Activated naive CD4-positive, alpha-beta T cell treated with anti-CD3 and anti-CD28 coated beads, Interleukin-2, amount 10 ng/mL, durations not matched to agents 7 days and 5 days (primary cell): ENCODE measurements around the gene FAM47E.
"Not testable (repeated sequence)": the region's sequence is repeated elsewhere in the genome, so short reads cannot be mapped to it uniquely, and the experiment has no call there.

Experiments used
- CTCF ChIA-PET: fragments of 350-600 bp; sonication (Branson Sonifier 250); formaldehyde crosslinking; loops from one replicate; lab custom pipeline; 2021; ENCODE audit warnings: antibody characterized with exemption; lab: Charles Lee
- DNase-seq: peaks from one replicate; pipeline ENCODE4 v3.0.0-alpha.2; 2020
- H3K27ac Mint-ChIP-seq: one replicate; pipeline ENCODE4 v1.8.0; 2021; ENCODE audit warnings: mild to moderate bottlenecking, moderate library complexity, mixed read lengths
- H3K27me3 Mint-ChIP-seq: one replicate; pipeline ENCODE4 v1.8.0; 2021; ENCODE audit warnings: mild to moderate bottlenecking, mixed read lengths
- H3K36me3 Mint-ChIP-seq: one replicate; pipeline ENCODE4 v1.8.0; 2021; ENCODE audit warnings: mixed read lengths
- H3K4me1 Mint-ChIP-seq: one replicate; pipeline ENCODE4 v1.8.0; 2021; ENCODE audit warnings: mixed read lengths
- H3K4me3 Mint-ChIP-seq: one replicate; pipeline ENCODE4 v1.8.0; 2021; ENCODE audit warnings: mild to moderate bottlenecking, moderate library complexity, mixed read lengths
- H3K9me3 Mint-ChIP-seq: one replicate; pipeline ENCODE4 v1.8.0; 2021; ENCODE audit warnings: mixed read lengths

FAM47E gene

DNA sequence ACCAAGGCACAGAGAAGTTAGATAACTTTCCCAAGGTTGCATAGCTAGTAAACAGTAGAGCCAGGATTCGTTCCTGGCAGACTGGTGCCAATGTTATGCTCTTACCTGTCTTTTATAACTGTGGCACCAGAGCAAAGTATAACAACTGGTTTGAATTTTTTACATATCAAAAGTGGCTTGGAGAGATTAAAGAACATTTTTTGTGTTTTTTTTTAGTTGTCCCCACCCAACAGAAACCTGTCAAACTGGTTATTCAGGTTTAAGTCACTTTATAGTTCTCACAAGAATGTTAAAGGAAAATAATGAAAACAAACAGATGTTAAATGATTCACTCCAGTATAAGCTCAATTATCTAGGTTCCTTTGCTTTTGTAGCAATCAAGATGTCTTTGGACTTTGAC, 15.6 kb upstream of the FAM47E start:
- Mint-ChIP-seq H3K27ac (no peak overlapping the region), H3K36me3 (no peaks in the 10 kb centered on the region), H3K27me3 (peaks cover 7% of the 10 kb centered on the region), H3K9me3 (peaks cover 3% of the 10 kb centered on the region), H3K4me3 (no peak overlapping the region), H3K4me1 (no peaks in the 10 kb centered on the region)
- CTCF ChIA-PET: interaction anchor here (0.7 kb wide), 1 partner anchor 57 kb away, joined by 3 read pairs; no protein-coding TSS in a partner anchor
- DNase-seq: no peak

DNA sequence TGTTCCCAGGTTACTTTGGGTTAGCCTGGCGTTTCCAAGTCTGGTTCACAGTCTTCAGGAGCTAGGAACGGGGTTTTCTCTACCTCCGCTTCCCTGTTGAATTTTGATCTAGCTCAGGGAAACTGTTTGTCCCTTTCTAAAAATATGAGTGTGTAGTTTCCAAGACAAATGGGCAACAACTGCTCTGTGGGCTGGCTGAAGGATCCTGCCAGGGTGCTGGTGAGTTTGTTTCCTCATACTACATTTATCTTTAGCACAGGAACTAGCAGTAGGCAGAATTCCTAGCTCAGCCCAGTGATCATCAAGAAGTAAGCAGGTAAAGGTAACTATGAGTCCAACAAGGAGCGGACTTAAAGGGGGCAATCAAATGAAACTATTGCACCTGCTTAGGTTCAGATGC, 13.3 kb upstream of the FAM47E start:
- DNase-seq: no peak
- no peak overlapping the region for H3K4me3 Mint-ChIP-seq
- peaks cover 3% of the 10 kb centered on the region for H3K9me3 Mint-ChIP-seq
- CTCF ChIA-PET: no interaction called here
- H3K36me3 Mint-ChIP-seq: no peaks in the 10 kb centered on the region
- H3K4me1 Mint-ChIP-seq: no peaks in the 10 kb centered on the region
- H3K27me3 Mint-ChIP-seq: peaks cover 11% of the 10 kb centered on the region
- H3K27ac Mint-ChIP-seq: no peak overlapping the region

DNA sequence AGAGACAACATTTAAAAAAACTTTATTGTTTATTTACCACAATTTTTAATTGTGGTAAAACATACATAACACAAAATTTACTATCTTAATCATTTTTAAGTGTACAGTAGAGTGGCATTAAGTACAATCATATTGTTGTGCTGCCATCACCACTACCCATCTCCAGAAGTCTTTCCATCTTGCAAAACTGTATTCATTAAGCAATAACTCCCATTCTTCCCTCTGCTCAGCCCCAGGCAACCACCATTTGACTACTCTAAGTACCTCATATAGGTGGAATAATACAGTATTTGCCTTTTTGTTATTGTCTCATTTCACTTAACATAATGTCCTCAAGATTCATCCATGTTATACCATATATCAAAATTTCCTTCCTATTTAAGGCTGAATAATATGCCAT, 12.8 kb upstream of the FAM47E start:
- H3K4me3 Mint-ChIP-seq: no peak overlapping the region
- H3K36me3 Mint-ChIP-seq: no peaks in the 10 kb centered on the region
- CTCF ChIA-PET: no interaction called here
- DNase-seq: no peak
- peaks cover 3% of the 10 kb centered on the region for H3K9me3 Mint-ChIP-seq
- no peaks in the 10 kb centered on the region for H3K4me1 Mint-ChIP-seq
- H3K27me3 Mint-ChIP-seq: peaks cover 11% of the 10 kb centered on the region
- no peak overlapping the region for H3K27ac Mint-ChIP-seq

DNA sequence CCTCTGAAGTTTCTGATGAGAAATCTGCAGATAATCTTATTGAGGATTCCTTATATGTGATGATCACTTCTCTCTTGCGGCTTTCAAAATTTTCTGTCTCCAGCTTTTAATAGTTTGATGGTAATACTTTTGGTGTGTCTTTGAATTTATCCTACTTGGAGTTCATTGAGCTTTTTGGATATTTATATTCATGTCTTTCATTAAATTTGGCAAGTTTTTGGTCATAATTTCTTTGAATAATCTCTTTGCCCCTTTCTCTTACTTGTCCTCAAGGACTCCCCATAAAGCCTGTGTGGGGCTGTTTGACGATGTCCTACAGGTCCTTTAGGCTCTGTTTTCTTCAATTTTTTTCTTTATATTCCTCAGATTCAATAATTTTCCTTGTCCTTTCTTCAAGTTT, 11.3 kb upstream of the FAM47E start:
- H3K36me3 Mint-ChIP-seq: no peaks in the 10 kb centered on the region
- no peak overlapping the region for H3K4me3 Mint-ChIP-seq
- no peaks in the 10 kb centered on the region for H3K4me1 Mint-ChIP-seq
- CTCF ChIA-PET: no interaction called here
- peaks cover 12% of the 10 kb centered on the region for H3K27me3 Mint-ChIP-seq
- H3K9me3 Mint-ChIP-seq: peaks cover 3% of the 10 kb centered on the region
- H3K27ac Mint-ChIP-seq: no peak overlapping the region
- DNase-seq: no peak

- H3K27ac Mint-ChIP-seq, H3K36me3 Mint-ChIP-seq, H3K9me3 Mint-ChIP-seq, H3K4me1 Mint-ChIP-seq, CTCF ChIA-PET, H3K4me3 Mint-ChIP-seq, DNase-seq: not testable (repeated sequence)
- peaks cover 22% of the 10 kb centered on the region for H3K27me3 Mint-ChIP-seq
Observed at GRCh38 chr4:76243877-76244276, 7.6 kb upstream of the FAM47E start.

DNA sequence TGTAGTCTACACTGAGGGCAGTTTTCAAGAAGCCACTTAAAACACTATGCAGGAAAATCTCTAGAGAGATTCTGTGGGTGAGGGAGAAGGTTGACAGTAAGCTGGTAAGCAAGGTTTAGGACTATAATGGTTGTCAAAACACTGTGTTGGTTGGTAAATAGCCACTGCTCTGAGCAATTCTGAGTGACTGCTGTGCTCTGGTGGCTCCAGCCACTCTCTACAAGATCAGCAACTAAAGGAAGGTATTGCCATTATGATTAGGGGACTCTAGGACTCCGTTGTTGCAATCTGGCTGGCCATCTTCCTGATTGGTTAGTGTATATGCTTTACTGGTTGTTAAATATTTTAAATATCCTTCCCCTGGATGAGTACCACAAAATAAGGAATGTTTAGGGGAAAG, 5.5 kb upstream of the FAM47E start:
- peaks cover 35% of the 10 kb centered on the region for H3K27me3 Mint-ChIP-seq
- CTCF ChIA-PET: interaction anchor here (0.6 to 1.0 kb wide), 2 partner anchors 67 to 176 kb away, joined by 3 to 4 read pairs; no protein-coding TSS in a partner anchor
- no peaks in the 10 kb centered on the region for H3K36me3 Mint-ChIP-seq

DNA sequence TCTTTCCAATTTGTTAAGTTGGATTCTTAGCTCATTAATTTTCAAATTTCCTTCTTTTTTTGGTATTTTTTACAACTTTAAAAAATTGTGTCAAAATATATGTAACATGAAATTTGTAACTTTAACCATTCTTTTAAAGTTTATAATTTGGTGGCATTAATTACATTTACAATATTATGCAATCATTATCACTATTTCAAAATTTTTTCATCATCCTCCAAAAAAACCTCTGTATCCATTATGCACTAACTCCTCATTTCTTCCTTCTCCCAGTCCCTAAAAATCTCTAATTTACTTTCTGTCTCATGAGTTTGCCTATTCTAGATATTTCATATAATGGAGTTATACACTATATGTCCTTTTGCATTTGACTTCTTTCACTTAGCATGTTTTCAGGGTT, 4.7 kb upstream of the FAM47E start:
- no peaks in the 10 kb centered on the region for H3K9me3 Mint-ChIP-seq
- no peak for DNase-seq
- no peak overlapping the region for H3K4me3 Mint-ChIP-seq
- H3K27me3 Mint-ChIP-seq: peaks cover 40% of the 10 kb centered on the region
- H3K27ac Mint-ChIP-seq: no peak overlapping the region
- H3K4me1 Mint-ChIP-seq: peaks cover 10% of the 10 kb centered on the region
- CTCF ChIA-PET: interaction anchor here (0.6 to 1.0 kb wide), 2 partner anchors 67 to 175 kb away, joined by 3 to 4 read pairs; no protein-coding TSS in a partner anchor
- H3K36me3 Mint-ChIP-seq: no peaks in the 10 kb centered on the region

More for the DNA sequence above, 5.5 kb upstream of the FAM47E start:
- no peak overlapping the region for H3K4me3 Mint-ChIP-seq
- H3K9me3 Mint-ChIP-seq: no peaks in the 10 kb centered on the region
- no peak for DNase-seq
- H3K4me1 Mint-ChIP-seq: peaks cover 4% of the 10 kb centered on the region
- H3K27ac Mint-ChIP-seq: no peak overlapping the region

DNA sequence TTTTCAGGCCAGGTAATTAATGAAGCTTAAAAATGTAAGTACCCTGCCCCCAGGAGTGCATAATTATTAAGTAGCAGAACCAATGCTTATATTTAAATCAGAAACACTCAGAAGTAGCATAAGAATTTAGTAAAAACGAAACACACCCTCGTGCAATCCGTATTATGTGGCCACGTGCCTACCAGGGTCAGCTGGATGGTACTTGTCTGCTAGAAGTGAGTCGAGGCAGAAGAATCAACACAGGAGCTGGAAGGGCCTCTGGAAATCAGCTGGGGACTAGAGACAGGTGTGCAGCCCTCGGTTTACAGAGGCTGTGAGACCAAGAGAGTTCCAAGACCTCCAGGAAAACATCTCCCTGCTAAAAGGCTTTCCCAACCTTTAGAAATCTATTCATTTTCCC, 559 bp upstream of the FAM47E start:
- CTCF ChIA-PET: interaction anchor here (0.8 to 5.8 kb wide), 5 partner anchors 9 to 127 kb away, joined by 3 to 49 read pairs (median 3); no protein-coding TSS in a partner anchor
- H3K4me1 Mint-ChIP-seq: peaks cover 10% of the 10 kb centered on the region
- DNase-seq: no peak
- peak overlapping the region; percentile 68 for H3K4me3 Mint-ChIP-seq
- no peaks in the 10 kb centered on the region for H3K9me3 Mint-ChIP-seq
- no peaks in the 10 kb centered on the region for H3K36me3 Mint-ChIP-seq
- H3K27ac Mint-ChIP-seq: no peak overlapping the region
- peaks cover 55% of the 10 kb centered on the region for H3K27me3 Mint-ChIP-seq

GRCh38 chr4:76252271-76252653, 741 bp downstream of the FAM47E start:
- H3K27me3 Mint-ChIP-seq: peaks cover 64% of the 10 kb centered on the region
- H3K27ac Mint-ChIP-seq: no peak overlapping the region
- H3K36me3 Mint-ChIP-seq: no peaks in the 10 kb centered on the region
- H3K4me1 Mint-ChIP-seq: peaks cover 10% of the 10 kb centered on the region
- H3K4me3 Mint-ChIP-seq: no peak overlapping the region
- CTCF ChIA-PET: interaction anchor here (1.0 to 5.8 kb wide), 5 partner anchors 24 to 136 kb away, joined by 3 to 49 read pairs (median 3); no protein-coding TSS in a partner anchor
- no peaks in the 10 kb centered on the region for H3K9me3 Mint-ChIP-seq
- no peak for DNase-seq

DNA sequence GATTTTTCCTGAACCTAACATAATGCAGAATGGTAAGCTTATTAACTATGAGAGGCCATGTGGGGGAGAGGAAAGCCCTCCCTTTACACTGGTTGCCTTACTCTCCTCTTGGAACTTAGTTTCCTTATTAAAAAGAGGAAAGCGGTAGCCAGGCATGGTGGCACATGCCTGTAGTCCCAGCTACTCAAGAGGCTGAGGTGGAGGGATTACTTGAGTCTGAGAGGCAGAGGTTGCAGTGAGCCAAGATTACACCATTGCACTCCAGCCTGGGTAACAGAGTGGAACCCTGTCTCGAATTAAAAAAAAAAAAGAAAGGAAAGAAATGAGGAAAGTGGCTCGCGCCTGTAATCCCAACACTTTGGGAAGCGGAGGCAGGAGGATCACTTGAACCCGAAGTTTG, 2.0 kb downstream of the FAM47E start:
- Mint-ChIP-seq H3K36me3 (no peaks in the 10 kb centered on the region), H3K27me3 (peaks cover 69% of the 10 kb centered on the region), H3K4me1 (peaks cover 10% of the 10 kb centered on the region), H3K27ac (no peak overlapping the region), H3K4me3 (no peak overlapping the region), H3K9me3 (no peaks in the 10 kb centered on the region)
- no peak for DNase-seq
- CTCF ChIA-PET: interaction anchor here (1.2 to 5.8 kb wide), 4 partner anchors 25 to 124 kb away, joined by 3 to 49 read pairs (median 4); no protein-coding TSS in a partner anchor

DNA sequence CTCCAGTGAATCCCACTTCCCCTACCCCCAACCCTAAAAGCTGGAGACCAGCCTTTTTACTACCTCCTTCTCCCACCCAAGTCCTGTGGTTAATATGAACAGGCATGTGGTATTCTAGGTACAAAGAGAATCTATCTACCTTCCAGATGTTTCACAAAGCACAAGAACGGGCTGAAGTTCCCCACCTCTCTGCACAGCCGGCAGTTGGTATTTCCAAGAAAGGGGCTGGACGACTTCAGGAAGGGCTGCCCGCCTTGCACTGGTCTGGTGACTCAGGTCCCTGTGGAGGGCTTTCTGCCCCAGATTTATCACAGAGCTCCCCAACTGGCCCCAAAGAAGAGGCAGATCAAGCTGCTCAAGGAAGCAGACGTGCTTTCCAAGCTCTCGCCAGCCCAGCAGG, 4.5 kb downstream of the FAM47E start:
- Mint-ChIP-seq H3K4me1 (peaks cover 6% of the 10 kb centered on the region), H3K4me3 (no peak overlapping the region), H3K27ac (no peak overlapping the region), H3K9me3 (no peaks in the 10 kb centered on the region), H3K27me3 (peaks cover 58% of the 10 kb centered on the region), H3K36me3 (no peaks in the 10 kb centered on the region)
- CTCF ChIA-PET: interaction anchor here (2.2 to 5.8 kb wide), 2 partner anchors 76 to 122 kb away, joined by 8 to 49 read pairs; no protein-coding TSS in a partner anchor
- no peak for DNase-seq

DNA sequence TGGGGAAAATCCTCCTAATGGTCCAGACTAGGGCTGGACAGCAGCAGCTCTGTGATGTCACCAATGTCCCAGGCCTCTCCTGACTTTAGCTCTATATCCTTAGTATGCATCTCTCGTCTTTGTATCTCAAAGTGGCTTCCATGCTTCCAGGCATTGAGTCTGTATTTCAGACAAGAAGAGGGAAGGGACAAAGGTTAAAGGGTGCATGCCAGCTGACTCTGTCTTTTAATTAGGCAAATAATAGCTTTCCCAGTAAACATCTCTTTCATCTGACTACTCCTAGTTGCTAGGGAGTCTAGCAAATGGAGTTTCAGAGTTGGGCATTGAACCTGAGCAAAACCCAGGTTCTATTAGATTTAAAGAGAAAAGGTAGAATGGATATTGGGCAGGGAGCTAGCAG, 5.4 kb downstream of the FAM47E start:
- H3K27me3 Mint-ChIP-seq: peaks cover 49% of the 10 kb centered on the region
- DNase-seq: no peak
- no peak overlapping the region for H3K4me3 Mint-ChIP-seq
- CTCF ChIA-PET: no interaction called here
- no peaks in the 10 kb centered on the region for H3K4me1 Mint-ChIP-seq
- no peak overlapping the region for H3K27ac Mint-ChIP-seq
- H3K9me3 Mint-ChIP-seq: no peaks in the 10 kb centered on the region
- H3K36me3 Mint-ChIP-seq: no peaks in the 10 kb centered on the region

DNA sequence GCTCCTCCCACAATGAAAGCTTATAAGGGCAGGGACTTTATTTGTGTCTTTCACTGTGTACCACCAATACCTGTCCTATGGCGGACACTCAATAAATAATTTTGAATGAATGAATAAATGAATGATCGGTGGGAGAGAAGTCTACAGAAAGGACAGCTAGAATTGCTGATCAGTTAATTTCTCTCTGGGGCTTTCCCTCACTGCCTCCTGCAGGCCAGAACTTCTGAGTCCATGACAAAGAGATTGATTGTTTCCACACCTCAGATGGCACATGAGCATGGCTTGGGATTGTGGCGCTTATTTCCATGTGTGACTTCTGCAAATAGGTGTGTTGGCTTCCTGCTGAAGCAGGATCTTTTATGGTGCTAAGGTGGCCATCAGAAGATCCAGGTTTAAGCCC, 6.3 kb downstream of the FAM47E start:
- H3K36me3 Mint-ChIP-seq: no peaks in the 10 kb centered on the region
- no peaks in the 10 kb centered on the region for H3K9me3 Mint-ChIP-seq
- CTCF ChIA-PET: no interaction called here
- peak overlapping the region; percentile 20 for H3K27ac Mint-ChIP-seq
- H3K4me3 Mint-ChIP-seq: no peak overlapping the region
- peaks cover 43% of the 10 kb centered on the region for H3K27me3 Mint-ChIP-seq
- no peaks in the 10 kb centered on the region for H3K4me1 Mint-ChIP-seq
- DNase-seq: no peak

GRCh38 chr4:76260571-76260970, 9.1 kb downstream of the FAM47E start:
- Mint-ChIP-seq H3K9me3 (no peaks in the 10 kb centered on the region), H3K4me3 (no peak overlapping the region), H3K27me3 (peaks cover 43% of the 10 kb centered on the region), H3K36me3 (no peaks in the 10 kb centered on the region), H3K4me1 (no peaks in the 10 kb centered on the region), H3K27ac (no peak overlapping the region)
- no peak for DNase-seq
- CTCF ChIA-PET: no interaction called here

DNA sequence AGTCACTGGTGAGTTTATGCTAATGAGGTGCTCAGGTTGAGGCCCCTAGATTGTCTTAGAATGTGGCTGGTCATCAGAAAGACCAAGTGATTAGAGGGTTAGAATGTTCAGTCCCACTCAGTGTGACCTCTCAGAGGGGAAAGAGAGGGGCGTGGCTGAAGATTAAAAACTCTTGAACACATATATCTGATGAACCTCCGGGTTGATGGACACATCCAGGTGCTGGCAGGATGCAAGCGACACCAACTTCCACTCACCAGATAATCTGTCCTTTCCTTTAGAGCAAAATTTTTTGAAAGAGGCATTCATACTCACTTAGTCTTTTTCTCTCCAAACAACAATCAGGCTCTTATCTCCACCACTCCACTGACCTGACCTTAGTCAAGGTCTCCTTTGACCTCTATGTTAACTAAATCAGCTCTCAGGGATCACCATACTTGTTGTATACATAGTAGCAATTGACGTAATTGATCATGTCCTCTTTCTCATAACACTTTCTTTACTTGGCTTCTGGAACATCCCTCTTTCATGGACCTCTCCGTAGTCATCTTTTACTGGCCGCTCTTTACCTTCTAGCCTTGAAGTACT, 14.2 kb downstream of the FAM47E start:
- Mint-ChIP-seq H3K27me3 (peaks cover 17% of the 10 kb centered on the region), H3K9me3 (no peaks in the 10 kb centered on the region), H3K4me3 (no peak overlapping the region), H3K4me1 (no peaks in the 10 kb centered on the region), H3K36me3 (no peaks in the 10 kb centered on the region), H3K27ac (no peak overlapping the region)
- CTCF ChIA-PET: no interaction called here
- no peak for DNase-seq
